ENCODE data around the gene PTPRE. TPM values are rescaled to one million over a fixed set of nuclear protein-coding genes. Genes with fewer than 3 reads are reported as not detected.

The PTPRE gene
- total and polyA plus RNA-seq, 2 of the 4 experiments (the other 2 are of a cell fraction) = 0.34 to 0.54 TPM

GRCh38 chr10:127877116-127877515, 29.8 kb upstream of the PTPRE start:
- H3K36me3 ChIP-seq (ENCODE audit: control insufficient read depth, insufficient read depth, low read length) = no peaks in the 10 kb centered on the region
- H4K5ac ChIP-seq (ENCODE audit: low read depth, low read length) = no peak overlapping the region
- no peaks in the 10 kb centered on the region; the same call in 1 of the 2 replicates for H3K27me3 ChIP-seq (ENCODE audit: control insufficient read depth, insufficient read depth, low read length)
- dilution Hi-C loops (cut with HindIII; ENCODE audit: low sequenced_read_pairs, unreplicated experiment) (no loop called here), in situ Hi-C loops (cut with MboI; ENCODE audit: low sequenced_read_pairs) (no loop called here), intact Hi-C loops (cut with micrococcal nuclease) (no loop called here)
- 86% methylated on average over 3 of the region's 4 CpGs; no CpG with 5 or more reads in 1 of the 2 experiments for WGBS, 2 experiments (ENCODE audit: extremely low coverage in 2 of 2, insufficient read length in 1 of 2)
- H2BK5ac ChIP-seq (ENCODE audit: low read depth, low read length, poor library complexity, severe bottlenecking) = no peak overlapping the region
- no peak overlapping the region for H3K18ac ChIP-seq (ENCODE audit: low read depth, low read length)
- no peak overlapping the region for H3K4me3 ChIP-seq (ENCODE audit: insufficient read depth, low read depth, low read length)
- no peak for DNase-seq
- no peak overlapping the region for H2BK15ac ChIP-seq (ENCODE audit: low read depth, low read length)
- H2AK9ac ChIP-seq (replicated peaks; ENCODE audit: low read depth, low read length, poor library complexity) = no peak overlapping the region
- 0 out of 2 replicates have a peak, but pooled peaks cover under 1% of the 10 kb centered on the region for H3K9me3 ChIP-seq (ENCODE audit: control insufficient read depth, insufficient read depth, low read length)
- no peak overlapping the region for H4K91ac ChIP-seq (ENCODE audit: insufficient read depth, low read depth, low read length)
- no peak overlapping the region for H2AFZ ChIP-seq (replicated peaks; ENCODE audit: low read length, poor library complexity)
- no peak overlapping the region for H3K9ac ChIP-seq (ENCODE audit: low read depth, low read length)
- H3K79me1 ChIP-seq (ENCODE audit: low read depth in 1 of 2, low read length in 2 of 2) = no peaks in the 10 kb centered on the region
- no peak overlapping the region for H3K27ac ChIP-seq (ENCODE audit: insufficient read depth, low read length)
- no peak overlapping the region for H3K4me2 ChIP-seq (ENCODE audit: low read depth, low read length)
- H3K14ac ChIP-seq (replicated peaks; ENCODE audit: low read depth, low read length) = no peak overlapping the region
- no TSS peak for BruUV-seq (replicated peaks)
- no peak for ATAC-seq (ENCODE audit: low read depth)
- H3K23ac ChIP-seq (ENCODE audit: low read depth, low read length) = no peak overlapping the region
- H3K56ac ChIP-seq (ENCODE audit: extremely low read depth, insufficient read depth, low read length) = no peak overlapping the region
- no peak overlapping the region for H4K8ac ChIP-seq (ENCODE audit: low read depth in 2 of 2, low read length in 2 of 2)
- no peak for TF ChIP-seq RAD21 (IDR thresholded peaks at IDR 0.05; ENCODE audit: low read length)
- CTCF ChIA-PET = no interaction called here
- H3K4ac ChIP-seq (ENCODE audit: low read depth, low read length) = no peak overlapping the region
- POLR2A ChIA-PET (ENCODE audit: unreplicated experiment) = no interaction called here
- no peak overlapping the region for H2BK120ac ChIP-seq (ENCODE audit: low read depth, low read length)
- no peaks in the 10 kb centered on the region for H3K9me1 ChIP-seq (ENCODE audit: insufficient read depth, low read length)
- H4K20me1 ChIP-seq (ENCODE audit: insufficient read depth, low read length) = no peaks in the 10 kb centered on the region
- no peak overlapping the region for H2BK20ac ChIP-seq (ENCODE audit: low read depth, low read length)
- H2AK5ac ChIP-seq (ENCODE audit: low read depth, low read length) = no peak overlapping the region
- H3K4me1 ChIP-seq (ENCODE audit: control insufficient read depth, insufficient read depth, low read length) = no peaks in the 10 kb centered on the region
